ENCODE measurements around the gene IGLL5.

The IGLL5 gene

DNA sequence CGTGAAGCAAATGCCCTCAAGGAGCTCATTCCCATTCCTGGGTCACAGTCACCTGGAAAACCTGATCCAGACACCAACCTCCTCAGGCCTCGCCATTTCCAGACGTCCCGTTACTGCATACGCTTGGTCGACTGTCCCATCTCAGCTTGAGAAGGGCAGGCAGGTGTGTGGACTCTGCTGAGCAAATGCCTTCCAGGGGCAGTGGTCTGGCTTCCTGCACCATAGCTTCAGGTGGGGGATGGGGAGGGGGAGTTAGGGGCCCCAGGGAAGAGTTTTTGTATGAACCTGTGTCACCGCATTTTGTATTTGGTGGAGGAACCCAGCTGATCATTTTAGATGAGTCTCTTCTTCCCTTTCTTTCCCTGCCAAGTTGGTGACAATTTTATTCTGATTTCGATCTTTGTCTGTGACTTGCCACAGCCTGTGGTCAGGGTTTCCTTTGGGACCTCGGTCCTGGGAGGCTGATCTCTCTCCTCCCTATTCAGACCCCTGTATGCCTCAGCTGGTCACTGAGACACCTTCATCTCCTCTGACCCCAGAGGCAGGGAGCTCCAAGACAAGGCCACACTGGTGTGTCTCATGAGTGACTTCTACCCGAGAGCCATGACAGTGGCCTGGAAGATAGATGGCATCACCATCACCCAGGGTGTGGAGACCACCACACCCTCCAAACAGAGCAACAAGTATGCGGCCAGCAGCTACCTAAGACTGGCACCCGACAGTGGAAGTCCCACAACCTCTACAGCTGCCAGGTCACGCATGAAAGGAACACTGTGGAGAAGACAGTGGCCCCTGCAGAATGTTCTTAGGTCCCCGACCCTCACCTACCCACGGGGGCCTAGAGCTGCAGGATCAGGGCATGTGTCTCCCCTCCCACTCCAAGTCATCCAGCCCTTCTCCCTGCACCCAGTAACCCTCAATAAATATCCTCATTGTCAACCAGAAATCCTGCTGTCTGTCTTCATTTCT, 22.9 kb downstream of the IGLL5 start:
- TF ChIP-seq EZH2phosphoT487 (IDR thresholded peaks at IDR 0.05; ENCODE audit: borderline replicate concordance): no peak
- TF ChIP-seq, protein P1, sequence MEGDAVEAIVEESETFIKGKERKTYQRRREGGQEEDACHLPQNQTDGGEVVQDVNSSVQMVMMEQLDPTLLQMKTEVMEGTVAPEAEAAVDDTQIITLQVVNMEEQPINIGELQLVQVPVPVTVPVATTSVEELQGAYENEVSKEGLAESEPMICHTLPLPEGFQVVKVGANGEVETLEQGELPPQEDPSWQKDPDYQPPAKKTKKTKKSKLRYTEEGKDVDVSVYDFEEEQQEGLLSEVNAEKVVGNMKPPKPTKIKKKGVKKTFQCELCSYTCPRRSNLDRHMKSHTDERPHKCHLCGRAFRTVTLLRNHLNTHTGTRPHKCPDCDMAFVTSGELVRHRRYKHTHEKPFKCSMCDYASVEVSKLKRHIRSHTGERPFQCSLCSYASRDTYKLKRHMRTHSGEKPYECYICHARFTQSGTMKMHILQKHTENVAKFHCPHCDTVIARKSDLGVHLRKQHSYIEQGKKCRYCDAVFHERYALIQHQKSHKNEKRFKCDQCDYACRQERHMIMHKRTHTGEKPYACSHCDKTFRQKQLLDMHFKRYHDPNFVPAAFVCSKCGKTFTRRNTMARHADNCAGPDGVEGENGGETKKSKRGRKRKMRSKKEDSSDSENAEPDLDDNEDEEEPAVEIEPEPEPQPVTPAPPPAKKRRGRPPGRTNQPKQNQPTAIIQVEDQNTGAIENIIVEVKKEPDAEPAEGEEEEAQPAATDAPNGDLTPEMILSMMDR (conservative IDR thresholded peaks at IDR 0.05; ENCODE audit: low read length): no peak
- no peaks in the 10 kb centered on the region for H3K4me1 ChIP-seq (ENCODE audit: insufficient read depth, low read length, poor library complexity, severe bottlenecking)
- H3K79me2 ChIP-seq (ENCODE audit: insufficient read depth, low read length): no peaks in the 10 kb centered on the region
- H2AFZ ChIP-seq (ENCODE audit: low read length): no peak overlapping the region
- H3F3A ChIP-seq (ENCODE audit: low read depth): no peaks in the 10 kb centered on the region
- no peak overlapping the region for H3K4me3 ChIP-seq (ENCODE audit: low read length, poor library complexity, severe bottlenecking)
- H3K9me2 ChIP-seq (replicated peaks; ENCODE audit: low read depth, low read length): no peaks in the 10 kb centered on the region
- H3K4me2 ChIP-seq (ENCODE audit: low read depth, low read length, poor library complexity, severe bottlenecking): no peak overlapping the region
- H3K27me3 ChIP-seq (ENCODE audit: insufficient read depth, low read length, poor library complexity, severe bottlenecking): no peaks in the 10 kb centered on the region
- H3K9ac ChIP-seq (ENCODE audit: low read depth, low read length, poor library complexity, severe bottlenecking): no peak overlapping the region
- no peaks in the 10 kb centered on the region for H4K20me1 ChIP-seq (ENCODE audit: insufficient read depth, low read length, poor library complexity, severe bottlenecking)
- H3K36me3 ChIP-seq (ENCODE audit: insufficient read depth, low read length): no peaks in the 10 kb centered on the region
- H3K9me3 ChIP-seq (ENCODE audit: insufficient read depth, low read depth, low read length): no peaks in the 10 kb centered on the region

DNA sequence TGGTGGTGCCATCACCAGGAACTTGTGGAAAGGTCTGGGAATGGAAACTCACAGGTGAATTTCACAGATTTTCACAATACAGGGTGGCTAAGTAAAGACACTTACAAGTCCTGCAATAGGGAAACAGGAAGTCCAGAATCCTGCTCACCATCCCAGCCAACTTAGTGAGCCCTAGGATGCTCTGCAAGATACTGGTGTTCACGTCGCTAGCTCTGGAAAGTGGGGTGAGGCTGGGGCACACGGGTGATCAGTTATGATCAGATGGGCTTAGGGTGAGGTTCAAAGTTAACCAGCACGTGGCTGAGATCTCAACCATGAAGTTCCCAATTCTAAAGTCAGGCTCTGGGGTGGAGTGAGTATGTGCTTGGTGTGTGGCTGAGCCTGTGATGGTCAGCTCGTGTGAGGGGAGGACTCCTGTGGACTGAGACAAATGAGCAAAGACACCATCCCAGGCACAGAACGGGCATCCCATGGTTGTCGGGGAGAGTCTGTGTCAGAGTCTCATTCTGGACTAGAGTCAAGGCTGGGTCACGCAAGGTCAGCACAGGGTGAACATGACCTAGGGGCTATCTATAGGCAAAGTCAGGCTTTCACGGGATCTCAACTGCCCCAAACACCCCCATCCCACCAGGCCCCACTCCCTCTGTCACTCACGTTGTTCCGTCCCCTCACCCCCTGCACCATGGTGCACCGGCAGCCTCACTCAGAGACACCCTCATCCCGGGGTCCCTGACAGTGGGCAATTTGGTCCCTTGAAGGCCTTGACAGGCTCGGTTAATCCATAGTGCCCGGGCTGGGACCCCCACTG, 23.9 kb downstream of the IGLL5 start:
- H2AFZ ChIP-seq (ENCODE audit: low read length): no peak overlapping the region
- no peak overlapping the region for H3K4me2 ChIP-seq (ENCODE audit: low read depth, low read length, poor library complexity, severe bottlenecking)
- H4K20me1 ChIP-seq (ENCODE audit: insufficient read depth, low read length, poor library complexity, severe bottlenecking): no peaks in the 10 kb centered on the region
- H3K36me3 ChIP-seq (ENCODE audit: insufficient read depth, low read length): no peaks in the 10 kb centered on the region
- no peaks in the 10 kb centered on the region for H3K9me3 ChIP-seq (ENCODE audit: insufficient read depth, low read depth, low read length)
- H3K9me2 ChIP-seq (replicated peaks; ENCODE audit: low read depth, low read length): no peaks in the 10 kb centered on the region
- TF ChIP-seq, protein P1 (conservative IDR thresholded peaks at IDR 0.05; ENCODE audit: low read length): no peak
- no peak for TF ChIP-seq EZH2phosphoT487 (IDR thresholded peaks at IDR 0.05; ENCODE audit: borderline replicate concordance)
- no peak overlapping the region for H3K9ac ChIP-seq (ENCODE audit: low read depth, low read length, poor library complexity, severe bottlenecking)
- no peaks in the 10 kb centered on the region for H3K4me1 ChIP-seq (ENCODE audit: insufficient read depth, low read length, poor library complexity, severe bottlenecking)
- H3K4me3 ChIP-seq (ENCODE audit: low read length, poor library complexity, severe bottlenecking): no peak overlapping the region
- no peaks in the 10 kb centered on the region for H3K79me2 ChIP-seq (ENCODE audit: insufficient read depth, low read length)
- no peaks in the 10 kb centered on the region for H3F3A ChIP-seq (ENCODE audit: low read depth)
- H3K27me3 ChIP-seq (ENCODE audit: insufficient read depth, low read length, poor library complexity, severe bottlenecking): no peaks in the 10 kb centered on the region

DNA sequence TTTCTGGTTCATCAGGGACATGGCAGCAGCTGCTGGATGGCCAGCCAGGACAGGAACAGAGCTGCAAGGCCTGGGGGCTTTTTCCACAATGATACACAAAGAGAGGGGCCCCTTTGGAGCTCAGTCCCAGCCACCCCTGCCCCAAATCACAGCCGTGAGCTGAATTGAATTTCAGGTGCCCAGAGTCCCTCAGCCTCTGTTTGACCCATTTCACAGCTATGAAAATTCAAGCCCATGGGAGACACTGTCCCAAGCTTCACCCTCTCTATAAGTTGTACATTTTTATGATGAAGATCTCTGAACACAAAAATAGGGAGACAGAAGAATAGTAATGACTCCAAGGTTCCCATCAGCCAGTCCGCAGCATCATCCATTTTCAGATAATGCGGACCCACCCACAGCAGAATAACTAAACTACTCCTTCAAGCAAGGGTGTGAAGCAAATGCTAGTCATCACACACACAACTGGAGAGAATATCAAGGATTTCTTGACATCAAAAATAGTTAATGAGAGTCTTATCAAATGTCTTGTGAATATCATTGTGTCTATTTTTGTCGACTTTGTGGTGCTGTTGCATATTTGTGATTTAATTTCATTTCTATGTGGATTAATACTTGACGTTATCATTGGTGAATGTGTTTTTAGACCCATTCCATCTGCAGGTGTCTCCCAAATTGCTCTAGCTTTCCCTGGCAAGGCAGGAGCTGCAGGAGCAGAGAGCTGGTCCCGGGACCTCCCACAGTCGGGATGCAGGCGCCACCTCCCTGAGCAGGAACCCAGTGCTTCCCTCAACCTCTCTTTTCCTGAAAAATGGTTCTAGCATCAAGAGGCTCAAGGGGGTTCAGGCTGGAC, 24.7 kb downstream of the IGLL5 start:
- Histone ChIP-seq H3K9me3 (ENCODE audit: insufficient read depth, low read depth, low read length) (no peaks in the 10 kb centered on the region), H3K79me2 (ENCODE audit: insufficient read depth, low read length) (no peaks in the 10 kb centered on the region), H3F3A (ENCODE audit: low read depth) (no peaks in the 10 kb centered on the region), H4K20me1 (ENCODE audit: insufficient read depth, low read length, poor library complexity, severe bottlenecking) (no peaks in the 10 kb centered on the region), H3K9me2 (replicated peaks; ENCODE audit: low read depth, low read length) (no peaks in the 10 kb centered on the region), H3K27me3 (ENCODE audit: insufficient read depth, low read length, poor library complexity, severe bottlenecking) (no peaks in the 10 kb centered on the region), H3K36me3 (ENCODE audit: insufficient read depth, low read length) (no peaks in the 10 kb centered on the region), H3K4me1 (ENCODE audit: insufficient read depth, low read length, poor library complexity, severe bottlenecking) (no peaks in the 10 kb centered on the region), H3K4me3 (ENCODE audit: low read length, poor library complexity, severe bottlenecking) (no peak overlapping the region), H3K9ac (ENCODE audit: low read depth, low read length, poor library complexity, severe bottlenecking) (no peak overlapping the region), H3K4me2 (ENCODE audit: low read depth, low read length, poor library complexity, severe bottlenecking) (no peak overlapping the region), H2AFZ (ENCODE audit: low read length) (no peak overlapping the region)
- TF ChIP-seq, protein P1 (conservative IDR thresholded peaks at IDR 0.05; ENCODE audit: low read length): no peak
- no peak for TF ChIP-seq EZH2phosphoT487 (IDR thresholded peaks at IDR 0.05; ENCODE audit: borderline replicate concordance)
